GM12873 (cell line): ENCODE data around the gene ZMAT5.

ENCODE experiments used
- CTCF ChIP-seq: IDR thresholded peaks from 2 replicates; pipeline ENCODE4 v1.5.1; 2012; ENCODE audit warnings: low read depth, mild to moderate bottlenecking, moderate library complexity, low read length, control low read depth; ENCODE audit not compliant: insufficient read depth; ENCODE audit errors: missing control alignments

The ZMAT5 gene

GRCh38 chr22:29733362-29734201 lies 33.2 kb downstream of the ZMAT5 start:
- no peak for TF ChIP-seq CTCF

- no peak for TF ChIP-seq CTCF
Measured at GRCh38 chr22:29732883-29733282, 33.9 kb downstream of the ZMAT5 start.

- no peak for TF ChIP-seq CTCF
Measured at GRCh38 chr22:29731058-29731850, 35.6 kb downstream of the ZMAT5 start.

- no peak for TF ChIP-seq CTCF
Measured at GRCh38 chr22:29729161-29729560, 37.6 kb downstream of the ZMAT5 start.

- peak; percentile 55 for TF ChIP-seq CTCF
Measured at GRCh38 chr22:29727131-29727523, 39.7 kb downstream of the ZMAT5 start.

- peak; percentile 6 for TF ChIP-seq CTCF
Measured at GRCh38 chr22:29726512-29727130, 40.2 kb downstream of the ZMAT5 start.

GRCh38 chr22:29726106-29726505 lies 40.7 kb downstream of the ZMAT5 start:
- no peak for TF ChIP-seq CTCF
